GM23338 (cell line): ENCODE results near the gene UBALD1. TPM values are rescaled to one million over a fixed set of nuclear protein-coding genes. Genes with fewer than 3 reads are reported as not detected.

Experiments used
- CREB1 ChIP-seq: fragments of 250-450 bp; sonication (Bioruptor Pico); IDR thresholded peaks from 2 replicates; pipeline ENCODE4 v1.5.0; 2020; ENCODE audit warnings: low read depth, mild to moderate bottlenecking, moderate library complexity
- EZH2phosphoT487 ChIP-seq: fragments of 200-600 bp; sonication (generic); IDR thresholded peaks from one replicate; pipeline ENCODE4 v1.8.1; 2018; ENCODE audit warnings: antibody characterized with exemption; ENCODE audit not compliant: unreplicated experiment
- JUNB ChIP-seq: IDR thresholded peaks from one replicate; pipeline ENCODE4 v1.6.1; 2016; ENCODE audit warnings: antibody characterized with exemption; ENCODE audit not compliant: unreplicated experiment
- NANOG ChIP-seq: IDR thresholded peaks from 2 replicates; pipeline ENCODE4 v1.6.1; 2016; ENCODE audit warnings: antibody characterized with exemption, borderline replicate concordance
- REST ChIP-seq: IDR thresholded peaks from one replicate; pipeline ENCODE4 v1.6.1; 2018; ENCODE audit warnings: antibody characterized with exemption; ENCODE audit not compliant: unreplicated experiment
- STAT1 ChIP-seq: IDR thresholded peaks from one replicate; pipeline ENCODE4 v1.6.1; 2016; ENCODE audit warnings: antibody characterized with exemption; ENCODE audit not compliant: unreplicated experiment
- ZNF114 ChIP-seq: fragments of 250-450 bp; sonication (Bioruptor Pico); IDR thresholded peaks from 2 replicates; pipeline ENCODE4 v1.5.0; 2020; ENCODE audit warnings: mild to moderate bottlenecking, moderate library complexity
- ZNF331 ChIP-seq: fragments of 250-450 bp; sonication (Bioruptor Pico); IDR thresholded peaks from 2 replicates; pipeline ENCODE4 v1.5.0; 2020; ENCODE audit warnings: low read depth, mild to moderate bottlenecking, moderate library complexity
- polyA plus RNA-seq: library from polyadenylated mRNA; unstranded; fragments of >200 nt; fragmentation: Nextera tagmentation; extraction: Ambion mirVana; gene quantifications from 2 replicates; pipeline ENCODE4 v1.2.1, GENCODE V29; 2016
- total RNA-seq: library from RNA; depleted of rRNA; stranded (reverse); fragments of >200 nt; shearing (Covaris generic); gene quantifications from 2 replicates; pipeline ENCODE4 v1.2.3, GENCODE V29; 2014
- TF ChIP-seq, protein P1 (sequence below): fragments of 250-450 bp; sonication (Bioruptor Pico); IDR thresholded peaks from 2 replicates; pipeline ENCODE4 v1.5.0; 2020; ENCODE audit warnings: mild to moderate bottlenecking, moderate library complexity

UBALD1 gene
- total and polyA plus RNA-seq, 2 experiments from 2014 or later, result 20.7 to 32.8 TPM

GRCh38 chr16:4663465-4663776, 48.7 kb upstream of the UBALD1 start (continued):
- TF ChIP-seq, protein P1, sequence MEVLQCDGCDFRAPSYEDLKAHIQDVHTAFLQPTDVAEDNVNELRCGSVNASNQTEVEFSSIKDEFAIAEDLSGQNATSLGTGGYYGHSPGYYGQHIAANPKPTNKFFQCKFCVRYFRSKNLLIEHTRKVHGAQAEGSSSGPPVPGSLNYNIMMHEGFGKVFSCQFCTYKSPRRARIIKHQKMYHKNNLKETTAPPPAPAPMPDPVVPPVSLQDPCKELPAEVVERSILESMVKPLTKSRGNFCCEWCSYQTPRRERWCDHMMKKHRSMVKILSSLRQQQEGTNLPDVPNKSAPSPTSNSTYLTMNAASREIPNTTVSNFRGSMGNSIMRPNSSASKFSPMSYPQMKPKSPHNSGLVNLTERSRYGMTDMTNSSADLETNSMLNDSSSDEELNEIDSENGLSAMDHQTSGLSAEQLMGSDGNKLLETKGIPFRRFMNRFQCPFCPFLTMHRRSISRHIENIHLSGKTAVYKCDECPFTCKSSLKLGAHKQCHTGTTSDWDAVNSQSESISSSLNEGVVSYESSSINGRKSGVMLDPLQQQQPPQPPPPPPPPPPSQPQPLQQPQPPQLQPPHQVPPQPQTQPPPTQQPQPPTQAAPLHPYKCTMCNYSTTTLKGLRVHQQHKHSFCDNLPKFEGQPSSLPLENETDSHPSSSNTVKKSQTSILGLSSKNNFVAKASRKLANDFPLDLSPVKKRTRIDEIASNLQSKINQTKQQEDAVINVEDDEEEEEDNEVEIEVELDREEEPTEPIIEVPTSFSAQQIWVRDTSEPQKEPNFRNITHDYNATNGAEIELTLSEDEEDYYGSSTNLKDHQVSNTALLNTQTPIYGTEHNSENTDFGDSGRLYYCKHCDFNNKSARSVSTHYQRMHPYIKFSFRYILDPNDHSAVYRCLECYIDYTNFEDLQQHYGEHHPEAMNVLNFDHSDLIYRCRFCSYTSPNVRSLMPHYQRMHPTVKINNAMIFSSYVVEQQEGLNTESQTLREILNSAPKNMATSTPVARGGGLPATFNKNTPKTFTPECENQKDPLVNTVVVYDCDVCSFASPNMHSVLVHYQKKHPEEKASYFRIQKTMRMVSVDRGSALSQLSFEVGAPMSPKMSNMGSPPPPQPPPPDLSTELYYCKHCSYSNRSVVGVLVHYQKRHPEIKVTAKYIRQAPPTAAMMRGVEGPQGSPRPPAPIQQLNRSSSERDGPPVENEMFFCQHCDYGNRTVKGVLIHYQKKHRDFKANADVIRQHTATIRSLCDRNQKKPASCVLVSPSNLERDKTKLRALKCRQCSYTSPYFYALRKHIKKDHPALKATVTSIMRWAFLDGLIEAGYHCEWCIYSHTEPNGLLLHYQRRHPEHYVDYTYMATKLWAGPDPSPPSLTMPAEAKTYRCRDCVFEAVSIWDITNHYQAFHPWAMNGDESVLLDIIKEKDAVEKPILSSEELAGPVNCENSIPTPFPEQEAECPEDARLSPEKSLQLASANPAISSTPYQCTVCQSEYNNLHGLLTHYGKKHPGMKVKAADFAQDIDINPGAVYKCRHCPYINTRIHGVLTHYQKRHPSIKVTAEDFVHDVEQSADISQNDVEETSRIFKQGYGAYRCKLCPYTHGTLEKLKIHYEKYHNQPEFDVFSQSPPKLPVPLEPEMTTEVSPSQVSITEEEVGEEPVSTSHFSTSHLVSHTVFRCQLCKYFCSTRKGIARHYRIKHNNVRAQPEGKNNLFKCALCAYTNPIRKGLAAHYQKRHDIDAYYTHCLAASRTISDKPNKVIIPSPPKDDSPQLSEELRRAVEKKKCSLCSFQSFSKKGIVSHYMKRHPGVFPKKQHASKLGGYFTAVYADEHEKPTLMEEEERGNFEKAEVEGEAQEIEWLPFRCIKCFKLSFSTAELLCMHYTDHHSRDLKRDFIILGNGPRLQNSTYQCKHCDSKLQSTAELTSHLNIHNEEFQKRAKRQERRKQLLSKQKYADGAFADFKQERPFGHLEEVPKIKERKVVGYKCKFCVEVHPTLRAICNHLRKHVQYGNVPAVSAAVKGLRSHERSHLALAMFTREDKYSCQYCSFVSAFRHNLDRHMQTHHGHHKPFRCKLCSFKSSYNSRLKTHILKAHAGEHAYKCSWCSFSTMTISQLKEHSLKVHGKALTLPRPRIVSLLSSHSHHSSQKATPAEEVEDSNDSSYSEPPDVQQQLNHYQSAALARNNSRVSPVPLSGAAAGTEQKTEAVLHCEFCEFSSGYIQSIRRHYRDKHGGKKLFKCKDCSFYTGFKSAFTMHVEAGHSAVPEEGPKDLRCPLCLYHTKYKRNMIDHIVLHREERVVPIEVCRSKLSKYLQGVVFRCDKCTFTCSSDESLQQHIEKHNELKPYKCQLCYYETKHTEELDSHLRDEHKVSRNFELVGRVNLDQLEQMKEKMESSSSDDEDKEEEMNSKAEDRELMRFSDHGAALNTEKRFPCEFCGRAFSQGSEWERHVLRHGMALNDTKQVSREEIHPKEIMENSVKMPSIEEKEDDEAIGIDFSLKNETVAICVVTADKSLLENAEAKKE, result no peak
- no peak for TF ChIP-seq ZNF331 (CRISPR knock-in tag)
- TF ChIP-seq CREB1, result no peak
- TF ChIP-seq JUNB, result no peak
- no peak for TF ChIP-seq NANOG
- no peak for TF ChIP-seq EZH2phosphoT487
- no peak for TF ChIP-seq REST
- TF ChIP-seq STAT1, result no peak
- TF ChIP-seq ZNF114 (CRISPR knock-in tag), result no peak
